Chondrocyte (in vitro differentiated cells): ENCODE data around the gene RRP8. TPM values are rescaled to one million over a fixed set of nuclear protein-coding genes. Genes with fewer than 3 reads are reported as not detected.

Experiments used
- DNase-seq: peaks from one replicate; pipeline ENCODE4 v3.0.0; 2021; ENCODE audit warnings: mixed read lengths, low spot score
- H3K27ac Mint-ChIP-seq: one replicate; pipeline ENCODE4 v1.8.0; 2021; ENCODE audit warnings: mild to moderate bottlenecking, moderate library complexity, mixed read lengths; ENCODE audit not compliant: unreplicated experiment
- H3K27me3 Mint-ChIP-seq: 2 replicates; pipeline ENCODE4 v1.8.0; 2021; ENCODE audit warnings: low read depth, mixed read lengths
- H3K36me3 Mint-ChIP-seq: 2 replicates; pipeline ENCODE4 v1.8.0; 2021; ENCODE audit warnings: low read depth, mixed read lengths
- H3K4me1 Mint-ChIP-seq: 2 replicates; pipeline ENCODE4 v1.8.0; 2021; ENCODE audit warnings: low read depth, mild to moderate bottlenecking, mixed read lengths
- H3K4me3 Mint-ChIP-seq: one replicate; pipeline ENCODE4 v1.8.0; 2021; ENCODE audit warnings: mild to moderate bottlenecking, moderate library complexity, mixed read lengths; ENCODE audit not compliant: unreplicated experiment
- H3K9me3 Mint-ChIP-seq: 2 replicates; pipeline ENCODE4 v1.8.0; 2021; ENCODE audit warnings: low read depth, mixed read lengths
- total RNA-seq: library from RNA; stranded (reverse); gene quantifications from 3 replicates; pipeline ENCODE4 v1.2.1, GENCODE V29; 2021
- TF ChIP-seq, protein P1 (sequence below): fragments of 200-600 bp; sonication (generic); IDR thresholded peaks from 2 replicates; pipeline ENCODE4 v1.5.0; 2021; ENCODE audit warnings: antibody characterized with exemption, mild to moderate bottlenecking, moderate library complexity

RRP8 gene
- total RNA-seq, 1 donor from 2014 or later, result 15.7 TPM

DNA sequence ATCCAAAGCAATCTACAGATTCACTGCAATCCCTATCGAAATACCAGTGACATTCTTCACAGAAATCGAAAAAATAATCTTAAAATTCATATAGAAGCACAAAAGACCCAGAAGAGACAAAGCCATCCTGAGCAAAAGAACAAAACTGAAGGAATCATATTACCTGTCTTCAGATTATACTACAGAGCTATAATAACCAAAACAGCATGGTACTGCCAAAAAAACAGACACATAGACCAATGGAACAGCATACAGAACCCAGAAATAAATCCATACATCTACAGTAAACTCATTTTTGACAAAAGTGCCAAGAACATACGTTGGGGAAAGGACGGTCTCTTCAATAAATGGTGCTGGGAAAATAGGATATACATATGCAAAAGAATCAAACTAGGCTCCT lies 18.9 kb downstream of the RRP8 start:
- TF ChIP-seq, protein P1, sequence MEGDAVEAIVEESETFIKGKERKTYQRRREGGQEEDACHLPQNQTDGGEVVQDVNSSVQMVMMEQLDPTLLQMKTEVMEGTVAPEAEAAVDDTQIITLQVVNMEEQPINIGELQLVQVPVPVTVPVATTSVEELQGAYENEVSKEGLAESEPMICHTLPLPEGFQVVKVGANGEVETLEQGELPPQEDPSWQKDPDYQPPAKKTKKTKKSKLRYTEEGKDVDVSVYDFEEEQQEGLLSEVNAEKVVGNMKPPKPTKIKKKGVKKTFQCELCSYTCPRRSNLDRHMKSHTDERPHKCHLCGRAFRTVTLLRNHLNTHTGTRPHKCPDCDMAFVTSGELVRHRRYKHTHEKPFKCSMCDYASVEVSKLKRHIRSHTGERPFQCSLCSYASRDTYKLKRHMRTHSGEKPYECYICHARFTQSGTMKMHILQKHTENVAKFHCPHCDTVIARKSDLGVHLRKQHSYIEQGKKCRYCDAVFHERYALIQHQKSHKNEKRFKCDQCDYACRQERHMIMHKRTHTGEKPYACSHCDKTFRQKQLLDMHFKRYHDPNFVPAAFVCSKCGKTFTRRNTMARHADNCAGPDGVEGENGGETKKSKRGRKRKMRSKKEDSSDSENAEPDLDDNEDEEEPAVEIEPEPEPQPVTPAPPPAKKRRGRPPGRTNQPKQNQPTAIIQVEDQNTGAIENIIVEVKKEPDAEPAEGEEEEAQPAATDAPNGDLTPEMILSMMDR, result no peak
- H3K27me3 Mint-ChIP-seq, result no peaks in the 10 kb centered on the region
- H3K9me3 Mint-ChIP-seq, result peaks cover 26% of the 10 kb centered on the region
- DNase-seq, result no peak
- no peak overlapping the region for H3K4me3 Mint-ChIP-seq
- H3K36me3 Mint-ChIP-seq, result peaks cover 19% of the 10 kb centered on the region
- H3K4me1 Mint-ChIP-seq, result no peaks in the 10 kb centered on the region
- H3K27ac Mint-ChIP-seq, result no peak overlapping the region

DNA sequence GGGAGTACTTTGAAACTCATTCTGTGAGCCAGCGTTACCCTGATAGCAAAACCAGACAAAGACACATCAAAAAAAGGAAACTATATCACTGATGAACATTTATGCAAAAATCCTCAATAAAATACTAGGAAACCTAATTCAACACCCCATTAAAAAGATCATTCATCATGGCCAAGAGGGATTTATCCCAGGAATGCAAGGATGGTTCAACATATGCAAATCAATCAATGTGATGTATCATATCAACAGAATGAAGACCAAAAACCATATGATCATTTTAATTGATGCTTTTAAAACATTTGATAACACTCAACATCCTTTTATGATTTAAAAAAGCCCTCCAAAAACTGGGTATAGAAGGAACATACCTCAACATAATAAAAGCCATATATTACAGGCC lies 19.8 kb downstream of the RRP8 start:
- Mint-ChIP-seq H3K27me3 (no peaks in the 10 kb centered on the region), H3K4me1 (no peaks in the 10 kb centered on the region), H3K4me3 (no peak overlapping the region), H3K27ac (no peak overlapping the region), H3K9me3 (peaks cover 26% of the 10 kb centered on the region), H3K36me3 (peaks cover 19% of the 10 kb centered on the region)
- DNase-seq, result no peak
- TF ChIP-seq, protein P1, result no peak

DNA sequence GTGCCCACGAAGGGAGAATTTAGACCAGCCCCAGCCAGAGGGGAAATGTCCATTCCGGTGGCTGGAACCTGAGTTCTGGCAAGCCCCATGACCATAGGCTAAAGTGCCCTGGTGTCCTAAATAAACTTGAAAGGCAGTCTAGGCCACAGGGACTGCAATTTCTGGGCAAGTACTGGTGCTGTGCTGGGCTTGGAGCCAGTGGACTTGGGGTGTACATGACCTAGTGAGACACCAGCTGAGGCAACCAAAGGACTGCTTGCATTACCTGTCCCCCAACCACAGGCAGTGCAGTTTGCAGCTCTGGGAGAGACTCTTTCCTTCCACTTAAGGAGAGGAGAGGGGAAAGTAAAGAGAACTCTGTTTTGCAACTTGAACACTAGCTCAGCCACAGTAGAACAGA lies 23.7 kb downstream of the RRP8 start:
- DNase-seq, result no peak
- Mint-ChIP-seq H3K27ac (no peak overlapping the region), H3K4me1 (peaks cover 12% of the 10 kb centered on the region), H3K9me3 (peaks cover 22% of the 10 kb centered on the region), H3K36me3 (peaks cover 17% of the 10 kb centered on the region), H3K4me3 (no peak overlapping the region), H3K27me3 (no peaks in the 10 kb centered on the region)
- TF ChIP-seq, protein P1, result no peak

DNA sequence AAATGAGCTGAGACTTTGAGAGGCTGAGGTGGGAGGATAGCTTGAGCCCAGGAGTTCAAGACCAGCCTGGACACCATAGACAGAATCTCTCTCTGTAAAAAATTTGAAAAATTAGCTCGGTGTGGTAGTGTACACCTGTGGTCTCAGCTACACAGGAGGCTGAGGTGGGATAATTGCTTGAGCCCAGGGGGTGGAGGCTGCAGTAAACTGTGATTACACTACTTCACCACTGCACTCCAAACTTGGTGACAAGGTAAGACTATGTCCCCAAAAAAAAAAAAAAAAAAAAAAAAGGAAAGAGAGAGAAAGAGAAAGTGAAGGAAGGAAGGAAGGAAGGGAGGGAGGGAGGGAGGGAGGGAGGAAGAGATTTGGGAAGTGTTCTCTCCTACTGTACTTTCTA lies 25.3 kb downstream of the RRP8 start:
- DNase-seq, result no peak
- TF ChIP-seq, protein P1, result no peak
- Mint-ChIP-seq H3K4me1 (peaks cover 12% of the 10 kb centered on the region), H3K27ac (no peak overlapping the region), H3K9me3 (peaks cover 6% of the 10 kb centered on the region), H3K4me3 (no peak overlapping the region), H3K36me3 (peaks cover 5% of the 10 kb centered on the region), H3K27me3 (no peaks in the 10 kb centered on the region)

DNA sequence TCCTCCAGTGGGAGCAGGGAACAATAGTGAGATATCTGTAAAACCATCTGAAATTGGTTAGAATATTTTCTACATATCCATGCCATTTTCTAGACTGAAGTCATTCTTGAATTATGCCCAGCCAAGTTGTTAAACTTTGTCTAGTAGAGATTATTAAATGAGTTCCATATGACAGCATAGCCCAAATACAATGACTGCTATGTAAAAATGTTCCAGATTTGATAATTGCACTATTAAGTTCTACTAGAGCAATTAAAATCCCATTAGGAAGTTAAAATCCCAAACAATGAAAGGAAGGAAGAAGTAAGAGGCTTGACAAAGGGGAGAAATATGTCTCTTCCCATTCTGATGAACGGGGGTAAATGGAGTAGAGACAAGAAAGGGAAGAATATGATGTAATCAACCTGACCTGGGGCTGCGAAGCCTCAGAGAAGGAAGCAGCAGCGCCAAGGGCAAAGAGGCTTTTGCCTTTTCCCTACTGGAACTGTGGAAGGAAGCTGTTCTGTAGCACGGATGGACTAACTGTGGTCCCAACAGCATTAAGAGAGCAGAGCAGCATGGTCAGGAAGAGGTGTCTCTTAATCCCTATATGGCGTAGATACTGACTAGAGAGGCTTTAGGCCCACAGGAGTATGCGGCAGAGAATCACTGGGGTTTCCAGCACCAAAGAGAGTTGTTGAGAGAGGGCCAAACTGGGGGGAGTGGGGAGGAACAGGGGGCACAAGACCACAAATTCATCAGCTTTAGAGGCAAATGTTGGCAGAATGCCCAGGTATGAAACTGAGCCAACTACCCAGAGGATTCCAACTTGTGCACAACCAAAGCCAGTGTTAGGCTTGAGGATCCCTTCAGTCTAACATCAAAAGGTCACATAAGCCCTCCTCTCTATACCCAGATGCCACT lies 26.7 kb downstream of the RRP8 start:
- Mint-ChIP-seq H3K36me3 (peaks cover 4% of the 10 kb centered on the region), H3K4me3 (no peak overlapping the region), H3K27ac (no peak overlapping the region), H3K27me3 (no peaks in the 10 kb centered on the region), H3K9me3 (no peaks in the 10 kb centered on the region), H3K4me1 (peaks cover 22% of the 10 kb centered on the region)
- DNase-seq, result no peak
- TF ChIP-seq, protein P1, result no peak
